ACC112 (cell line): Measurements from ENCODE around the gene ISYNA1.

Experiments
- H2AFZ ChIP-seq: fragments of 200-600 bp; sonication (generic); one replicate; pipeline ENCODE4 v1.6.0; 2017; ENCODE audit warnings: antibody characterized with exemption, low read length; ENCODE audit not compliant: unreplicated experiment
- H3K27ac ChIP-seq: fragments of 200-600 bp; sonication (generic); 2 replicates; pipeline ENCODE4 v1.5.1; 2014; ENCODE audit warnings: low read depth, mild to moderate bottlenecking, antibody characterized with exemption, low read length, moderate library complexity
- H3K27me3 ChIP-seq: fragments of 200-600 bp; sonication (generic); 2 replicates; pipeline ENCODE4 v1.6.1; 2014; ENCODE audit warnings: mild to moderate bottlenecking, antibody characterized with exemption, low read length, moderate library complexity, mixed read lengths; ENCODE audit not compliant: insufficient read depth
- H3K36me3 ChIP-seq: fragments of 200-600 bp; sonication (generic); 2 replicates; pipeline ENCODE4 v1.6.1; 2016; ENCODE audit warnings: mild to moderate bottlenecking, antibody characterized with exemption, low read length, moderate library complexity, mixed read lengths; ENCODE audit not compliant: insufficient read depth
- H3K4me1 ChIP-seq: fragments of 200-600 bp; sonication (generic); one replicate; pipeline ENCODE4 v1.6.1; 2016; ENCODE audit warnings: low read length, mixed read lengths; ENCODE audit not compliant: insufficient read depth, unreplicated experiment, control insufficient read depth
- H3K4me3 ChIP-seq: fragments of 200-600 bp; sonication (generic); 2 replicates; pipeline ENCODE4 v1.5.1; 2014; ENCODE audit warnings: mild to moderate bottlenecking, low read depth, low read length
- H3K79me2 ChIP-seq: fragments of 200-600 bp; sonication (generic); one replicate; pipeline ENCODE4 v1.6.0; 2016; ENCODE audit warnings: low read length; ENCODE audit not compliant: control insufficient read depth, unreplicated experiment, insufficient read depth

ISYNA1 gene

DNA sequence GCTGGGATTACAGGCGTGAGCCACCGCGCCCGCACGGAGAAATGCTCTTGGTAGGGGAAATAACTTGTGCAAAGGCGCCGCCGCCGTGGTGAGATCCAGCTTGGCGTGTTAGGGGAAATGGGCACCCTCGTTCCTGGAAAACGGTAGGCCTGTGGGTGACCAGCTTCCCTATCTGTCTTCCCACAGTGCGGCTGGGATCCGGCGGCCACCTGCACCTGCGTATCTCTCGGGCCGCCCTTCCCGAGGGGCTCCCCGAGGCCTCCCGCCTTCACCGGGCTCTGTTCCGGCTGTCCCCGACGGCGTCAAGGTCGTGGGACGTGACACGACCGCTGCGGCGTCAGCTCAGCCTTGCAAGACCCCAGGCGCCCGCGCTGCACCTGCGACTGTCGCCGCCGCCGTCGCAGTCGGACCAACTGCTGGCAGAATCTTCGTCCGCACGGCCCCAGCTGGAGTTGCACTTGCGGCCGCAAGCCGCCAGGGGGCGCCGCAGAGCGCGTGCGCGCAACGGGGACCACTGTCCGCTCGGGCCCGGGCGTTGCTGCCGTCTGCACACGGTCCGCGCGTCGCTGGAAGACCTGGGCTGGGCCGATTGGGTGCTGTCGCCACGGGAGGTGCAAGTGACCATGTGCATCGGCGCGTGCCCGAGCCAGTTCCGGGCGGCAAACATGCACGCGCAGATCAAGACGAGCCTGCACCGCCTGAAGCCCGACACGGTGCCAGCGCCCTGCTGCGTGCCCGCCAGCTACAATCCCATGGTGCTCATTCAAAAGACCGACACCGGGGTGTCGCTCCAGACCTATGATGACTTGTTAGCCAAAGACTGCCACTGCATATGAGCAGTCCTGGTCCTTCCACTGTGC is 49.6 kb downstream of the ISYNA1 start:
- Histone ChIP-seq H3K79me2 (peaks cover 2% of the 10 kb centered on the region), H3K4me3 (peak overlapping the region; percentile 66), H3K4me1 (no peaks in the 10 kb centered on the region), H3K27me3 (no peaks in the 10 kb centered on the region), H2AFZ (no peak overlapping the region), H3K27ac (no peak overlapping the region), H3K36me3 (no peaks in the 10 kb centered on the region)

DNA sequence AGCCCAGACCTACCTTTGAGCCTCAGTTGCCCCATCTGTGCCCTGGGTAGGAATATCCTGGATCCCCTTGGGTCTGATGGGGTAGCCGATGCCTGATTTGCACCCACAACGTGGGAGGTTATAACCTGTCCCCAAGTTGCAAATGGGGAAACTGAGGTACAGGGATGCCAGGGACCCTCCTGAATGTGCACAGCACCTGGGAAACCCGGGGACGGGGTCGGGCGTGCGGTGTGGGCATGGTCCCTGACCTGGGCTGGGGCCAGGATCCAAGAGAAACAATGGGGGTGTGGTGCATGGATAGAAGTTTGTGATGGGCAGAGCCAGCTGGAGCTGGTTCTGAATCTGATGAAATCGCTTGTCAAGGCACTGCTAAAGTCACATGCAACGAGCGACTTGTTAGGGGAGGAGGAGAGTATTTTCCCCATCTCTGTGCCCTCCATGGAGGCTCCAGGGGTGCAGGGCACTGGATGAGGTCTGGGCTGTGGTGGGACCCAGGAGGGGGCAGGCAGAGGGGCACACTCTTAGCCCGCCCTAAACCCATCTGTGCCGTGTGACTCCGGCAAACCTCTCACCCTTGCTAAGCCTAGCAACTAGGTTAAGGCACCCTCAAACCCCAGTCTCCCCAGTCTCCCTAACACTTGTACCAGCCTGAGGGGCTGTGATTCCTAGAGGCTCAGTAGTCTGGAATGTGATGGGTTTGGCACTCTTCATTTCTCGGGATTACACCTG is 51.2 kb downstream of the ISYNA1 start:
- Histone ChIP-seq H2AFZ (no peak overlapping the region), H3K4me1 (no peaks in the 10 kb centered on the region), H3K79me2 (peaks cover 2% of the 10 kb centered on the region), H3K27me3 (no peaks in the 10 kb centered on the region), H3K27ac (no peak overlapping the region), H3K36me3 (no peaks in the 10 kb centered on the region), H3K4me3 (peak overlapping the region; percentile 72)

DNA sequence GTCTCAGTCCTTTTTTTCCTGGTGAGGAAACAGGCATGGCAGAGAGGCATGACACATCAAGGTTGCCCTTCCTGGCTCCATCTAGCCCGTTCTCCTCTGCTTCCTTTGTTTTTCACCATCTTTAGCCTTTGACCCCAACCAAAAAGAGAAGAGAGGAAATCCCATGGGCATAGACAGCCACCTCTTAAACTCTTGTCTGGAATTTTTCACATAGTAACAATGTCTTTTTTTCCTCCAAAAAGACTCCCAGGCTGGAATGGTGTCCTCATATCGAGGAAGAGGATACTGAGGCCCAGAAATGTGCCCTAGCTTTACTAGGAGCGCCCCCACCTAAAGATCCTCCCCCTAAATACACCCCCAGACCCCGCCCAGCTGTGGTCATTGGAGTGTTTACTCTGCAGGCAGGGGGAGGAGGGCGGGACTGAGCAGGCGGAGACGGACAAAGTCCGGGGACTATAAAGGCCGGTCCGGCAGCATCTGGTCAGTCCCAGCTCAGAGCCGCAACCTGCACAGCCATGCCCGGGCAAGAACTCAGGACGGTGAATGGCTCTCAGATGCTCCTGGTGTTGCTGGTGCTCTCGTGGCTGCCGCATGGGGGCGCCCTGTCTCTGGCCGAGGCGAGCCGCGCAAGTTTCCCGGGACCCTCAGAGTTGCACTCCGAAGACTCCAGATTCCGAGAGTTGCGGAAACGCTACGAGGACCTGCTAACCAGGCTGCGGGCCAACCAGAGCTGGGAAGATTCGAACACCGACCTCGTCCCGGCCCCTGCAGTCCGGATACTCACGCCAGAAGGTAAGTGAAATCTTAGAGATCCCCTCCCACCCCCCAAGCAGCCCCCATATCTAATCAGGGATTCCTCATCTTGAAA is 52.0 kb downstream of the ISYNA1 start, which contains the start of gene GDF15:
GDF15 (plus strand) TSS at position 484 of the 868 bp plus-strand sequence; CDS start at position 516, 32 bp downstream.
- no peaks in the 10 kb centered on the region for H3K36me3 ChIP-seq
- no peaks in the 10 kb centered on the region for H3K4me1 ChIP-seq
- H3K4me3 ChIP-seq, result peak within 1 kb of the TSS; percentile 72
- H3K27me3 ChIP-seq, result no peaks in the 10 kb centered on the region
- peaks cover 2% of the 10 kb centered on the region for H3K79me2 ChIP-seq
- peak within 1 kb of the TSS; percentile 11 for H2AFZ ChIP-seq
- H3K27ac ChIP-seq, result no peak within 1 kb of the TSS

DNA sequence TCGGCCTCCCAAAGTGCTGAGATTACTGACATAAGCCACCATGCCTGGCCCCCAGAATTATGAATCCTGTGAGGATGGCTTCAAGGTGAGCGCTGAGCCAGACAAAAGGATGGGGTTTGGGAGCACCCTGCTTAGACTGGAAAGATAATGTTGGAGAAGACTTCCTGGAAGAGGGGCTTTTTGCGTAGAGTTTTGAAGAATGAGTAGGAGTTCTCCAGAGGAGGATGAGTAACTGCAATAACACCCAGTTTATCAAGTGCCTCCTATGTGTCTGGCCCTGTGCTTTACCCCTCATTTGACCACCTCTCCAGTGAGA is 52.6 kb downstream of the ISYNA1 start:
- H3K79me2 ChIP-seq, result peaks cover 2% of the 10 kb centered on the region
- H3K4me3 ChIP-seq, result no peak overlapping the region
- no peak overlapping the region for H3K27ac ChIP-seq
- H3K27me3 ChIP-seq, result no peaks in the 10 kb centered on the region
- H2AFZ ChIP-seq, result no peak overlapping the region
- peaks cover 2% of the 10 kb centered on the region for H3K4me1 ChIP-seq
- no peaks in the 10 kb centered on the region for H3K36me3 ChIP-seq

DNA sequence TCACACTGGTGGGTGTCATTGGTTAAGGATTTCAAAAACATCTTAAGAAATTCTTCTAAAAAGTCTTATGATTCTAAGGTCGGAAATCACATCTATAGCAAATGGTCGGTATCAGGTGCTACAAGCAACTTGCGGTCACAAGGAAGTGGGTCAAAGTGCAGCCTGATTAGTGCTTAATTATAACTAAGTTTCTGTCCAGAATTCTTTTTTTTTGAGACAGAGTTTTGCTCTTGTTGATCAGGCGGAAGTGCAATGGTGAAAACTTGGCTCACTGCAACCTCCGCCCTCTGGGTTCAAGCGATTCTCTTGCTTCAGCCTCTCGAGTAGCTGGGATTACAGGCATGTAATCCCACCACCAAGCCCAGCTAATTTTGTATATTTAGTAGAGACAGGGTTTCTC is 53.2 kb downstream of the ISYNA1 start:
- Histone ChIP-seq H3K4me3 (no peak overlapping the region), H3K79me2 (peaks cover 2% of the 10 kb centered on the region), H3K27ac (no peak overlapping the region), H3K36me3 (no peaks in the 10 kb centered on the region), H3K27me3 (no peaks in the 10 kb centered on the region), H2AFZ (no peak overlapping the region), H3K4me1 (peaks cover 5% of the 10 kb centered on the region)
